HepG2 (cell line): ENCODE data around the gene TBRG1. TPM values are rescaled to one million over a fixed set of nuclear protein-coding genes. Genes with fewer than 3 reads are reported as not detected.
A peak's percentile ranks its signal among the peaks of the same experiment; 100 is the strongest.

Experiments used
- FOXA3 ChIP-seq: IDR thresholded peaks from 2 replicates; pipeline ENCODE4 v1.6.1; 2016; ENCODE audit warnings: missing genetic modification reagents, missing compliant biosample characterization
- KDM1A ChIP-seq: IDR thresholded peaks from 2 replicates; pipeline ENCODE4 v1.6.1; 2016; ENCODE audit warnings: missing compliant biosample characterization
- KDM5B ChIP-seq: sonication (generic); formaldehyde crosslinking; IDR thresholded peaks from 2 replicates; pipeline ENCODE4 v1.4.0; 2020; ENCODE audit warnings: missing genetic modification reagents, mild to moderate bottlenecking, borderline replicate concordance
- MZF1 ChIP-seq: sonication (generic); formaldehyde crosslinking; IDR thresholded peaks from 2 replicates; pipeline ENCODE4 v1.8.1; 2023; ENCODE audit warnings: mild to moderate bottlenecking, missing genetic modification reagents, borderline replicate concordance
- NONO ChIP-seq, 2 experiments: fragments of 450-650 bp in 1 of 2; sonication (generic) in 1 of 2; formaldehyde crosslinking in 1 of 2; IDR thresholded peaks in 1 of 2; conservative IDR thresholded peaks in 1 of 2; 2 replicates each; pipeline versions ENCODE4 v1.6.1 to v1.8.0; 2017 to 2022; ENCODE audit warnings: mild to moderate bottlenecking in 1 of 2, missing genetic modification reagents in 1 of 2, moderate library complexity in 1 of 2
- SALL1 ChIP-seq: sonication (generic); formaldehyde crosslinking; IDR thresholded peaks from 2 replicates; pipeline ENCODE4 v1.8.0; 2022; ENCODE audit warnings: mild to moderate bottlenecking, missing genetic modification reagents
- SAP130 ChIP-seq: IDR thresholded peaks from 2 replicates; pipeline ENCODE4 v1.6.1; 2016; ENCODE audit warnings: low read depth
- TBX2 ChIP-seq: sonication (generic); formaldehyde crosslinking; IDR thresholded peaks from 2 replicates; pipeline ENCODE4 v1.5.0; 2020; ENCODE audit warnings: missing genetic modification reagents, mild to moderate bottlenecking, borderline replicate concordance
- YEATS4 ChIP-seq: sonication (generic); formaldehyde crosslinking; IDR thresholded peaks from 2 replicates; pipeline ENCODE4 v1.4.0; 2020; ENCODE audit warnings: missing genetic modification reagents, borderline replicate concordance
- ZBTB3 ChIP-seq: sonication (generic); formaldehyde crosslinking; IDR thresholded peaks from 2 replicates; pipeline ENCODE4 v1.4.0; 2020; ENCODE audit warnings: low read depth, mild to moderate bottlenecking, moderate library complexity, missing genetic modification reagents, borderline replicate concordance
- ZNF350 ChIP-seq: sonication (generic); formaldehyde crosslinking; IDR thresholded peaks from 2 replicates; pipeline ENCODE4 v1.4.0; 2020; ENCODE audit warnings: mild to moderate bottlenecking, low read depth, missing genetic modification reagents, borderline replicate concordance
- ZNF432 ChIP-seq: sonication (generic); formaldehyde crosslinking; IDR thresholded peaks from 2 replicates; pipeline ENCODE4 v1.5.0; 2020; ENCODE audit warnings: missing genetic modification reagents, mild to moderate bottlenecking, borderline replicate concordance
- ZNF562 ChIP-seq: sonication (generic); formaldehyde crosslinking; IDR thresholded peaks from 2 replicates; pipeline ENCODE4 v1.8.0; 2022; ENCODE audit warnings: missing genetic modification reagents, borderline replicate concordance
- ZNF660 ChIP-seq: sonication (generic); formaldehyde crosslinking; IDR thresholded peaks from 2 replicates; pipeline ENCODE4 v1.5.1; 2020; ENCODE audit warnings: mild to moderate bottlenecking, low read depth, missing genetic modification reagents, borderline replicate concordance
- ZNF670 ChIP-seq: sonication (generic); formaldehyde crosslinking; IDR thresholded peaks from 2 replicates; pipeline ENCODE4 v1.8.0; 2022; ENCODE audit warnings: mild to moderate bottlenecking, missing genetic modification reagents, borderline replicate concordance
- polyA plus RNA-seq, 8 experiments: library from polyadenylated mRNA; depleted of rRNA in 3 of 8; stranded (reverse) in 7 of 8; unstranded in 1 of 8; fragments of >200 nt; fragmentation: Illumina TruSeq in 4 of 8; extraction: Trizol in 4 of 8; gene quantifications; 2 replicates each; pipeline versions ENCODE4 v1.2.1 to v1.2.3, GENCODE V29; 2011 to 2016; ENCODE audit warnings: low read depth in 4 of 8, missing spikeins in 1 of 8, mixed read lengths in 1 of 8; ENCODE audit not compliant: insufficient read depth in 1 of 8
- total RNA-seq, 5 experiments: library from RNA; depleted of rRNA; stranded (reverse); fragments of >200 nt; fragmentation: Illumina TruSeq; extraction: Trizol; gene quantifications; 2 replicates each; pipeline ENCODE4 v1.2.3, GENCODE V29; 2016; ENCODE audit warnings: low read depth in 1 of 5
- TF ChIP-seq, protein P1 (sequence below): sonication (generic); formaldehyde crosslinking; IDR thresholded peaks from 2 replicates; pipeline ENCODE4 v1.4.0; 2020; ENCODE audit warnings: low read depth, missing genetic modification reagents
- TF ChIP-seq, protein P2 (sequence below): sonication (generic); formaldehyde crosslinking; conservative IDR thresholded peaks from 2 replicates; pipeline ENCODE4 v1.4.0; 2020; ENCODE audit warnings: mild to moderate bottlenecking, missing genetic modification reagents, moderate library complexity
- TF ChIP-seq, protein P3 (sequence below): sonication (generic); formaldehyde crosslinking; IDR thresholded peaks from 2 replicates; pipeline ENCODE4 v1.5.0; 2020; ENCODE audit warnings: missing genetic modification reagents

Gene TBRG1
- total and polyA plus RNA-seq, 2 of the 13 experiments (the other 11 are each of a cell fraction or from before 2014, with no cell fraction given), result 21.7 to 25.6 TPM

DNA sequence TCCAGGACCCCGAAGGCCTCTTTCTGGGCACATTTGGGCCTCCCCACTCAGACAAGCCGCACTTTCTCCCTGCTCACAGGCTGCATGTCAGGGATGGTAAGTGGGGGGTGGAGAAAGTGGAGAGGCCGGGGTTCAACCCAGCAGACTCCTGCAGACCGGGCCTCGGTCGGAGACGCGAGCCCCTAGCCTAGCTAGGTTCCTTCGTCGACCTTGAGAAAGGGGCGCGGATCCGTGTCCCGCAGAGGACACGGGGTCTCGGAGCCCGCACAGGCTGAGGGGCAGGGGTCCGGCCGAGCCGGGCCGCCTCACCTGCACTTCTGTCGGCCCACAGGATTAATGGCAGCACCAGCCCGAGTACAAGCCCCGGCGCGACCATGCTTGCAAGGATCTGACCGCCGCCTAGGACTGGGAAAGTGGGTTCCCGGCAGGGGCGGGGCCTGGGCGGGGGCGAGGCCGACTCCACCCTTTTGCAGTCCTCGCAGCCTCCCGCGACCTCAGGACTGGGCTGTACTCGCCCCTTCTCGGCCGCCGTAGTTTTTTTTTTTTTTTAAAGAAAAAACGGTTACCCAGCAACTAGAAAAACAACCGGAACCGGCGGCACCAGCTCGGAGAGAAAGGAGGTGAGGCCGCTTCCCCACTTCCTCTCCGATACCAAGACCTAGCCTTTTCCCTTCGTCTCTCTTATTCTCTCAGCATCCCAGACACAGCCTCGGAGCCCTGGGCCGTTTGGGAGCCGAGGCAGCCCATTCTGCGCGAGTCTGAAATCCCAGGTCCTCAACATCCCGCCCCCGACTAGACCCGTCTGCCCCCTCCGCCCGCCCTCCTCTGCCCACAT lies 50.9 kb downstream of the TBRG1 start, which contains the start of the genes SIAE and SPA17 (continued):
- TF ChIP-seq, protein P1, sequence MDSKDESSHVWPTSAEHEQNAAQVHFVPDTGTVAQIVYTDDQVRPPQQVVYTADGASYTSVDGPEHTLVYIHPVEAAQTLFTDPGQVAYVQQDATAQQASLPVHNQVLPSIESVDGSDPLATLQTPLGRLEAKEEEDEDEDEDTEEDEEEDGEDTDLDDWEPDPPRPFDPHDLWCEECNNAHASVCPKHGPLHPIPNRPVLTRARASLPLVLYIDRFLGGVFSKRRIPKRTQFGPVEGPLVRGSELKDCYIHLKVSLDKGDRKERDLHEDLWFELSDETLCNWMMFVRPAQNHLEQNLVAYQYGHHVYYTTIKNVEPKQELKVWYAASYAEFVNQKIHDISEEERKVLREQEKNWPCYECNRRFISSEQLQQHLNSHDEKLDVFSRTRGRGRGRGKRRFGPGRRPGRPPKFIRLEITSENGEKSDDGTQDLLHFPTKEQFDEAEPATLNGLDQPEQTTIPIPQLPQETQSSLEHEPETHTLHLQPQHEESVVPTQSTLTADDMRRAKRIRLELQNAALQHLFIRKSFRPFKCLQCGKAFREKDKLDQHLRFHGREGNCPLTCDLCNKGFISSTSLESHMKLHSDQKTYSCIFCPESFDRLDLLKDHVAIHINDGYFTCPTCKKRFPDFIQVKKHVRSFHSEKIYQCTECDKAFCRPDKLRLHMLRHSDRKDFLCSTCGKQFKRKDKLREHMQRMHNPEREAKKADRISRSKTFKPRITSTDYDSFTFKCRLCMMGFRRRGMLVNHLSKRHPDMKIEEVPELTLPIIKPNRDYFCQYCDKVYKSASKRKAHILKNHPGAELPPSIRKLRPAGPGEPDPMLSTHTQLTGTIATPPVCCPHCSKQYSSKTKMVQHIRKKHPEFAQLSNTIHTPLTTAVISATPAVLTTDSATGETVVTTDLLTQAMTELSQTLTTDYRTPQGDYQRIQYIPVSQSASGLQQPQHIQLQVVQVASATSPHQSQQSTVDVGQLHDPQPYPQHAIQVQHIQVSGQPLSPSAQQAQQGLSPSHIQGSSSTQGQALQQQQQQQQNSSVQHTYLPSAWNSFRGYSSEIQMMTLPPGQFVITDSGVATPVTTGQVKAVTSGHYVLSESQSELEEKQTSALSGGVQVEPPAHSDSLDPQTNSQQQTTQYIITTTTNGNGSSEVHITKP (CRISPR knock-in tag), result peak; percentile 95
- 0 out of 2 replicates have a peak, but pooled peaks have one; percentile 49 for TF ChIP-seq ZNF670 (CRISPR knock-in tag)
- TF ChIP-seq ZNF562, result no peak
- TF ChIP-seq ZNF660, result no peak
- TF ChIP-seq MZF1 (CRISPR knock-in tag), result no peak
- TF ChIP-seq TBX2 (CRISPR knock-in tag), result peak; percentile 54
- peak; percentile 90 for TF ChIP-seq SAP130
- TF ChIP-seq KDM1A (CRISPR knock-in tag), result no peak
- TF ChIP-seq KDM5B (CRISPR knock-in tag), result peak; percentile 57; the same call in 1 of the 2 replicates
- TF ChIP-seq SALL1 (CRISPR knock-in tag), result peak; percentile 54; the same call in 1 of the 2 replicates
- TF ChIP-seq ZNF350 (CRISPR knock-in tag), result peak; percentile 39; the same call in 1 of the 2 replicates
- no peak for TF ChIP-seq ZBTB3 (CRISPR knock-in tag)
- 0 out of 2 replicates have a peak, but pooled peaks have one; percentile 41 for TF ChIP-seq YEATS4
- TF ChIP-seq, protein P2, sequence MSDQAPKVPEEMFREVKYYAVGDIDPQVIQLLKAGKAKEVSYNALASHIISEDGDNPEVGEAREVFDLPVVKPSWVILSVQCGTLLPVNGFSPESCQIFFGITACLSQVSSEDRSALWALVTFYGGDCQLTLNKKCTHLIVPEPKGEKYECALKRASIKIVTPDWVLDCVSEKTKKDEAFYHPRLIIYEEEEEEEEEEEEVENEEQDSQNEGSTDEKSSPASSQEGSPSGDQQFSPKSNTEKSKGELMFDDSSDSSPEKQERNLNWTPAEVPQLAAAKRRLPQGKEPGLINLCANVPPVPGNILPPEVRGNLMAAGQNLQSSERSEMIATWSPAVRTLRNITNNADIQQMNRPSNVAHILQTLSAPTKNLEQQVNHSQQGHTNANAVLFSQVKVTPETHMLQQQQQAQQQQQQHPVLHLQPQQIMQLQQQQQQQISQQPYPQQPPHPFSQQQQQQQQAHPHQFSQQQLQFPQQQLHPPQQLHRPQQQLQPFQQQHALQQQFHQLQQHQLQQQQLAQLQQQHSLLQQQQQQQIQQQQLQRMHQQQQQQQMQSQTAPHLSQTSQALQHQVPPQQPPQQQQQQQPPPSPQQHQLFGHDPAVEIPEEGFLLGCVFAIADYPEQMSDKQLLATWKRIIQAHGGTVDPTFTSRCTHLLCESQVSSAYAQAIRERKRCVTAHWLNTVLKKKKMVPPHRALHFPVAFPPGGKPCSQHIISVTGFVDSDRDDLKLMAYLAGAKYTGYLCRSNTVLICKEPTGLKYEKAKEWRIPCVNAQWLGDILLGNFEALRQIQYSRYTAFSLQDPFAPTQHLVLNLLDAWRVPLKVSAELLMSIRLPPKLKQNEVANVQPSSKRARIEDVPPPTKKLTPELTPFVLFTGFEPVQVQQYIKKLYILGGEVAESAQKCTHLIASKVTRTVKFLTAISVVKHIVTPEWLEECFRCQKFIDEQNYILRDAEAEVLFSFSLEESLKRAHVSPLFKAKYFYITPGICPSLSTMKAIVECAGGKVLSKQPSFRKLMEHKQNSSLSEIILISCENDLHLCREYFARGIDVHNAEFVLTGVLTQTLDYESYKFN (CRISPR knock-in tag), result 0 out of 2 replicates have a peak, but pooled peaks have one; percentile 37
- peak; percentile 9; the same call in 1 of the 2 replicates for TF ChIP-seq FOXA3 (CRISPR knock-in tag)
- TF ChIP-seq, protein P3, sequence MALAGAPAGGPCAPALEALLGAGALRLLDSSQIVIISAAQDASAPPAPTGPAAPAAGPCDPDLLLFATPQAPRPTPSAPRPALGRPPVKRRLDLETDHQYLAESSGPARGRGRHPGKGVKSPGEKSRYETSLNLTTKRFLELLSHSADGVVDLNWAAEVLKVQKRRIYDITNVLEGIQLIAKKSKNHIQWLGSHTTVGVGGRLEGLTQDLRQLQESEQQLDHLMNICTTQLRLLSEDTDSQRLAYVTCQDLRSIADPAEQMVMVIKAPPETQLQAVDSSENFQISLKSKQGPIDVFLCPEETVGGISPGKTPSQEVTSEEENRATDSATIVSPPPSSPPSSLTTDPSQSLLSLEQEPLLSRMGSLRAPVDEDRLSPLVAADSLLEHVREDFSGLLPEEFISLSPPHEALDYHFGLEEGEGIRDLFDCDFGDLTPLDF, result no peak
- no peak for TF ChIP-seq NONO (IDR thresholded peaks at IDR 0.05)
- peak; percentile 84 for TF ChIP-seq NONO (CRISPR knock-in tag; conservative IDR thresholded peaks at IDR 0.05)
- no peak for TF ChIP-seq ZNF432 (CRISPR knock-in tag)
